GM04504 (cell line): ENCODE measurements around the gene APBB1IP.
"Not testable (repeated sequence)": the region's sequence is repeated elsewhere in the genome, so short reads cannot be mapped to it uniquely, and the experiment has no call there.

Experiments
- DNase-seq: peaks from one replicate; pipeline ENCODE4 v3.0.0-alpha.2; 2012; ENCODE audit warnings: low read depth

The APBB1IP gene

GRCh38 chr10:26566525-26567350 lies 128.6 kb downstream of the APBB1IP start:
- no peak for DNase-seq

- no peak for DNase-seq
Measured at GRCh38 chr10:26567351-26567721, 129.2 kb downstream of the APBB1IP start.

GRCh38 chr10:26571655-26572054 lies 133.5 kb downstream of the APBB1IP start:
- DNase-seq = no peak

GRCh38 chr10:26573674-26574073 lies 135.5 kb downstream of the APBB1IP start:
- no peak for DNase-seq

- DNase-seq = no peak
Measured at GRCh38 chr10:26574783-26575182, 136.6 kb downstream of the APBB1IP start.

- DNase-seq = not testable (repeated sequence)
Measured at GRCh38 chr10:26578371-26578770, 140.2 kb downstream of the APBB1IP start.

- DNase-seq = no peak
Measured at GRCh38 chr10:26579256-26580063, 141.3 kb downstream of the APBB1IP start.

GRCh38 chr10:26586211-26586610 lies 148.1 kb downstream of the APBB1IP start:
- no peak for DNase-seq

- no peak for DNase-seq
Measured at GRCh38 chr10:26588611-26589010, 150.5 kb downstream of the APBB1IP start.

GRCh38 chr10:26589813-26590212 lies 151.7 kb downstream of the APBB1IP start:
- not testable (repeated sequence) for DNase-seq

GRCh38 chr10:26593896-26594295 lies 155.8 kb downstream of the APBB1IP start:
- no peak for DNase-seq

- peak; percentile 2 for DNase-seq
Measured at GRCh38 chr10:26603283-26603682, 165.1 kb downstream of the APBB1IP start.

- DNase-seq = not testable (repeated sequence)
Measured at GRCh38 chr10:26604320-26605093, 166.4 kb downstream of the APBB1IP start.

GRCh38 chr10:26606389-26606877 lies 168.3 kb downstream of the APBB1IP start:
- peak; percentile 3 for DNase-seq

GRCh38 chr10:26612151-26612915 lies 174.2 kb downstream of the APBB1IP start:
- DNase-seq = no peak
